Measurements from ENCODE around the gene CABLES2.
A peak's percentile ranks its signal among the peaks of the same experiment; 100 is the strongest.

Gene CABLES2

GRCh38 chr20:62357681-62358080, 49.4 kb downstream of the CABLES2 start:
- DNase-seq, result no peak

- DNase-seq, result no peak
These were observed 49.9 kb downstream of the CABLES2 start for GRCh38 chr20:62357187-62357667.

- DNase-seq, result no peak
These were observed 50.4 kb downstream of the CABLES2 start for GRCh38 chr20:62356589-62357186.

- DNase-seq, result no peak
These were observed 51.1 kb downstream of the CABLES2 start for GRCh38 chr20:62355878-62356588.

- no peak for DNase-seq
These were observed 51.6 kb downstream of the CABLES2 start for GRCh38 chr20:62355516-62355877.

GRCh38 chr20:62354811-62355341, 52.2 kb downstream of the CABLES2 start:
- no peak for DNase-seq

GRCh38 chr20:62354031-62354808, 52.9 kb downstream of the CABLES2 start:
- DNase-seq, result no peak

GRCh38 chr20:62353289-62354030, 53.6 kb downstream of the CABLES2 start:
- no peak for DNase-seq

GRCh38 chr20:62352402-62353288, 54.4 kb downstream of the CABLES2 start:
- DNase-seq, result peak; percentile 39 to 73

- DNase-seq, result no peak
These were observed 55.4 kb downstream of the CABLES2 start for GRCh38 chr20:62351469-62352401.

- DNase-seq, result peak in 1 of 2 experiments; percentile 56
These were observed 56.3 kb downstream of the CABLES2 start for GRCh38 chr20:62350629-62351422.

GRCh38 chr20:62350098-62350628, 56.9 kb downstream of the CABLES2 start:
- DNase-seq, result peak in 1 of 2 experiments; percentile 57

- no peak for DNase-seq
These were observed 57.5 kb downstream of the CABLES2 start for GRCh38 chr20:62349556-62350097.

GRCh38 chr20:62348604-62349003, 58.5 kb downstream of the CABLES2 start:
- DNase-seq, result no peak

- DNase-seq, result no peak
These were observed 59.6 kb downstream of the CABLES2 start for GRCh38 chr20:62347445-62347844.

GRCh38 chr20:62347151-62347404, 60.0 kb downstream of the CABLES2 start:
- no peak for DNase-seq

GRCh38 chr20:62346398-62347150, 60.5 kb downstream of the CABLES2 start:
- DNase-seq, result peak in 1 of 2 experiments; percentile 12

- DNase-seq, result no peak
These were observed 61.3 kb downstream of the CABLES2 start for GRCh38 chr20:62345681-62346370.

All from NCI-H2081 (cell line).